ENCODE measurements around the gene MRFAP1. TPM values are rescaled to one million over a fixed set of nuclear protein-coding genes. Genes with fewer than 3 reads are reported as not detected.
A peak's percentile ranks its signal among the peaks of the same experiment; 100 is the strongest.

Gene MRFAP1
- total RNA-seq, 8 experiments from 2014 or later, result 185 to 378 (median 303) TPM

DNA sequence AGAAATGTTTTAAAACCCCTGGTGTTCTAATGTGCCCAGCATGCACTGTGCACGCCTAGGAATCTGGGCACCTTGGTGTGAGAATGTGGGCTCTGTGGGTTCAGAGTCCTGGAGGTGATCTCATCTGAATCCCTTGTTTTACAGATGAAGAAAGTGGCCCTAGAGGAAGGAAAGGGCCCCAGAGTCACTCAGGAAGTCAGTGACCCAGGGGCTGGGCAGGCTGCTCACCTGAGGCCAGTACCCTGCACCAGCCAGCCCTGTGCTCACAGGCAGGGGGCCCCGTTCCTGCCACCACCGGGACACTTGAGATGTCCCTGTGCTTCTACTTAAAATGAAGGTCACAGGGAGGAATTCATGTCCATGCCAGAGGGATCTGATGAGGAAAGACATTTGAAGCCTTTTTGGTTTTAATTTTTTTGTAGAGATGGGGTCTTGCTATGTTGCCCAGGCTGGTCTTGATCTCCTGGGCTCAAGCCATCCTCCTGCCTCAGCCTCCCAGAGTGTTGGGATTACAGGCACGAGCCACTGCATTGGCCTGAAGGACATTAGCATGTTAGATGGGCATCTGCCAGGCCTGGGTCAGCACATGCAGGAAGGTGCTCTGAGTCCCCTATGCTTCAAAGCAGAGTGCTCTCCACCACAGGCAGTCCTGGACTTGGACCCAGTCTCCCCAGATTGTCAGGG lies 45.8 kb downstream of the MRFAP1 start:
- 29 to 100% (median 80%) methylated on average over 1 to 2 of the region's 4 CpGs; no CpG with 5 or more reads in 5 of the 10 experiments for WGBS, 10 experiments
- in situ Hi-C loops (cut with MboI; ENCODE audit: low pct_unique_long_range_greater_than_20kb in 2 of 9, low sequenced_read_pairs in 9 of 9, unreplicated experiment in 9 of 9), result no loop called here
- no peak for ATAC-seq (replicated peaks in 6 of 8)

DNA sequence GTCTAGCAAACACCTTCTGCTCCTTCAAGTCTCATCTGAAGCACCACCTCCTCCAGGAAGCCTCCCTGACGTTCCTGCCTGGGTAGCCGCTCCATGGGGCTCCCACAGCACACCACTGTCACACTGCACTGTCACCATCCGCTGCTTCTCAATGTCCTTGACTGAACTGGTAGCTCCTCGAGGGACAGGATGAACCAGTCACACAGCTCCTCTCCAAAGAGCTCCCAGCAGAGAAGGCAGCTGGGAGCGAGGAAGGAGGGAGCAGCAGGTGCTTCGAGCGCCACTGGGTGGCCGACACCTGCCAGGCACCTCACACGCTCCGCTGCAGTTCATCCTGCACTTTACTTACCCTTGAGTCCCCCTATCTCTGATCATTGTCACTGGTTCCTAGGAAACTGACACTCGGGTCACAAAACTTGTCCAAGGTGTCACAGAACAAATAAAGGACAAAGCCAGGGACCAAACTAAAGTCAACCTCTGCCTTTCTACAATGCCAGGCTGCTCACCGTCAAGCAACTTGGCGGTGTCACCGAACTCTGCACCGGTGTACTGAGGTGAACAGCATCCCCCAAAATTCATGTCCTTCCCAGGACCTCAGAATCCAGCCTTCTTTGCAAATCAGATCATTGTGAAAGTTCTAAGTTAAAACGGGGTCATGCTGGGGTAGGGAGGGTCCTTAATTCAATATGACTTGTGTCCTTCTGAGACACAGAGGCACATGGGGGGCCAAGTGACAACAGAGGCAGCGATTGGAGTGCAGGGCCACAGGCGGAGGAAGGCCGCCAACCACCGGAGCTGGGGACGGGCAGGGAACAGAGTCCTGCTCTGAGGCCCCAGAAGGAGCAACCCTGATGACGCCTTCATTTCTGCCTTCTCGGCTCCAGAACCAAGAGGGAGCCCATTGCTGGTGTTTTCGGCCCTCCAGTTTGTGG lies 47.7 kb downstream of the MRFAP1 start:
- 20 to 93% (median 84%) methylated on average over 1 to 13 of the region's 24 CpGs; no CpG with 5 or more reads in 2 of the 10 experiments for WGBS, 10 experiments
- H3K4me3 ChIP-seq, result no peak overlapping the region
- peak overlapping the region; percentile 51 to 61 for H3K27ac ChIP-seq
- in situ Hi-C loops (cut with MboI; ENCODE audit: low pct_unique_long_range_greater_than_20kb in 2 of 9, low sequenced_read_pairs in 9 of 9, unreplicated experiment in 9 of 9), result no loop called here
- ATAC-seq (replicated peaks in 6 of 8), result peak in 6 of 8 experiments; percentile 6 to 25 (median 18)
- H3K4me1 ChIP-seq (replicated peaks in 1 of 2), result peaks cover 11 to 16% of the 10 kb centered on the region in 2 donors

More for the DNA sequence above, 45.8 kb downstream of the MRFAP1 start:
- Histone ChIP-seq H3K4me1 (replicated peaks in 1 of 2) (peaks cover 11 to 16% of the 10 kb centered on the region in 2 donors), H3K27ac (no peak overlapping the region), H3K4me3 (no peak overlapping the region)

DNA sequence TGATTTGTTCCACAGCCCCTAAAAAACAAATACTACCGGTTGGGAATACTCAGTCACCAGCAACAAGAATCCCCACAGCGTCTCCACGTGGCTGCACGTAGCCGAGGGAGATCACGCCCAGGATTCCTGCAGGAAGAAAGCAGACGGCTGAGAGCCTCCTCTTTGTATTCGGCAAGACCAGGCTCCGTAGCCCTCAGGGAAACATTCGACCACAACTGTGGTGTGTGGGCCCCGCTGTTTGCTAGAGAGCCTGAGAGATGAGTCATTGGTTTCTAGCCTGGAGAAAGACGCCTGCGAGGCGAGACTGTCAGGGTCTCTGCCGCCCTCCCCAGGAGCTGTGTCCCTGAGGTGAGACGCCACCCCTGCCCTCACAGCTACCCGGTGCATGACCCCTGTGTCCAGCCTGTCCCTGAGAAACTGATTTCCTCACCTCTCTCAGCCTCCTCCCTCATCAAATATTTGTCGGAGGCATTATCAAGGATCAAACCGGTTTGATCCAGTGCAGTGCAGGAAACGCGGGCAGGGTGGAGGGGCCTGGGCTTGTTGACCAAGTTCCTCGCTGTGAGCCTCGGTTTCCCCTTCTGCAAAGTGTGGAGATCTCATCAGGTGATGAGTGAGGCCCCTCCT lies 48.5 kb downstream of the MRFAP1 start:
- Histone ChIP-seq H3K27ac (peak overlapping the region; percentile 51 to 61), H3K4me1 (replicated peaks in 1 of 2) (peaks cover 11 to 16% of the 10 kb centered on the region in 2 donors), H3K4me3 (no peak overlapping the region)
- ATAC-seq (replicated peaks in 6 of 8), result peak; percentile 27 to 94 (median 91)
- in situ Hi-C loops (cut with MboI; ENCODE audit: low pct_unique_long_range_greater_than_20kb in 2 of 9, low sequenced_read_pairs in 9 of 9, unreplicated experiment in 9 of 9), result no loop called here
- WGBS, 10 experiments, result 33 to 90% (median 49%) methylated on average over 2 to 14 of the region's 23 CpGs; no CpG with 5 or more reads in 3 of the 10 experiments

DNA sequence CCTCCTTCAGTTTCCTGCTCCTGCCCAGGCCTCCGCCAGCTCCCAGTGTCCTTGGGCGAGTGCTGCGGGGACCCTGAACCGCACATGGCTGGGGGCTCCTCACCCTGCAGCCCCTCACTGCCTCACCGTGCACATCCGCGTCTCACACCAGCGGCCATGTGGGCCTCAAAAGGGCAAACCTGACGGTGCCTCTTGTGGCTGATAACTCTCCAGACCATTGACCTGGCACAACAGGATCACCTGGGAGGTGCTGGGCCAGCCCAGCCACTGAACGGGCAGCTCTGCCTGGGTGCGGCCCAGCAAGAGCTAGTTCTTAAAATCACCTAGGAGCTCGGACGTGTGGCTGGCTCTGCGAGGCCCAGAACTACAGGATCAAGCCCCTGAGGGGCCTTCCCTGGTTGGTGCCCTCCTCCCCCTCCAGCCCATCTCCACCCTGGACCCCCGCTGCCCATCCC lies 49.0 kb downstream of the MRFAP1 start:
- H3K27ac ChIP-seq, result peak overlapping the region in 1 of 2 donors; percentile 61
- 84 to 100% (median 85%) methylated on average over 3 to 9 of the region's 15 CpGs; no CpG with 5 or more reads in 7 of the 10 experiments for WGBS, 10 experiments
- H3K4me1 ChIP-seq (replicated peaks in 1 of 2), result peaks cover 11 to 16% of the 10 kb centered on the region in 2 donors
- ATAC-seq (replicated peaks in 6 of 8), result peak in 4 of 8 experiments; percentile 6 to 28 (median 16)
- H3K4me3 ChIP-seq, result no peak overlapping the region
- in situ Hi-C loops (cut with MboI; ENCODE audit: low pct_unique_long_range_greater_than_20kb in 2 of 9, low sequenced_read_pairs in 9 of 9, unreplicated experiment in 9 of 9), result no loop called here

Other genes with a start within 250 kb of the MRFAP1 start
- 10 to 100 TPM in 2 of 8 experiments, 1 to 10 TPM in 5, under 1 TPM in 1; 0.24 to 32.4 (median 4.9) TPM for gene PPP2R2C, start 168.1 kb upstream of the MRFAP1 start, total RNA-seq
- gene MAN2B2, start 65.5 kb upstream of the MRFAP1 start, total RNA-seq, result 10 to 100 TPM in 4 of 8 experiments, 1 to 10 TPM in 4; 4.0 to 36.3 (median 12.2) TPM
- 10 to 100 TPM in 1 of 8 experiments, 1 to 10 TPM in 4, under 1 TPM in 2, not detected in 1; 0.64 to 11.9 (median 2.3) TPM for gene S100P, start 53.2 kb downstream of the MRFAP1 start, total RNA-seq
- gene MRFAP1L1, start 69.2 kb downstream of the MRFAP1 start, total RNA-seq, result 100 to 1,000 TPM in 3 of 8 experiments, 10 to 100 TPM in 5; 59.6 to 135 (median 91.4) TPM
- gene BLOC1S4, start 75.5 kb downstream of the MRFAP1 start, total RNA-seq, result 10 to 100 TPM; 11.6 to 23.0 (median 14.6) TPM
- 10 to 100 TPM; 18.2 to 42.5 (median 35.8) TPM for gene KIAA0232, start 142.0 kb downstream of the MRFAP1 start, total RNA-seq